Forelimb muscle (tissue), 1 donor: Measurements from ENCODE around the gene GRK5. TPM values are rescaled to one million over a fixed set of nuclear protein-coding genes. Genes with fewer than 3 reads are reported as not detected.

Experiments
- DNase-seq: peaks from one replicate; pipeline ENCODE4 v3.0.0-alpha.2; 2013; ENCODE audit warnings: low read depth
- polyA plus RNA-seq: library from polyadenylated mRNA; unstranded; fragments of 120-200 nt; gene quantifications from one replicate; pipeline ENCODE4 v1.2.1, GENCODE V29; 2013; ENCODE audit not compliant: insufficient read length

Gene GRK5
- polyA plus RNA-seq, 1 donor: 20.9 TPM

DNA sequence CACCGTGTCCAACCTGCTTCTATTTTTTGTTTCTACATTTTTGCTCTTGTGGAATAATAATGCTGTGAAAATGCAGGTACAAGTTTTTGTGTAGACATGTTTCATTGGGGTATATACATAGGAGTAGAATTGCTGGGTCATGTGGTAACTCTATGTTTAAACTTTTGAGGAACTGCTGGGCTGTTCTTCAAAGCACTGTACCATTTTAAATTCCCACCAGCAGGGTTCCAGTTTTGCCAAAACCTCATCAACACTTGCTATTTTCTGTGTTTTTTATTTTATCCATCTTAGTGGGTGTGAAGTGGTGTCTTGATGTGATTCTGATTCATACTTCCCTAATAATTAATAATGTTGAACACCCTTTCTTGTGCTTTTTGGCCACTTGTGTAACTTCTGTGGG, 196.6 kb downstream of the GRK5 start:
- no peak for DNase-seq

DNA sequence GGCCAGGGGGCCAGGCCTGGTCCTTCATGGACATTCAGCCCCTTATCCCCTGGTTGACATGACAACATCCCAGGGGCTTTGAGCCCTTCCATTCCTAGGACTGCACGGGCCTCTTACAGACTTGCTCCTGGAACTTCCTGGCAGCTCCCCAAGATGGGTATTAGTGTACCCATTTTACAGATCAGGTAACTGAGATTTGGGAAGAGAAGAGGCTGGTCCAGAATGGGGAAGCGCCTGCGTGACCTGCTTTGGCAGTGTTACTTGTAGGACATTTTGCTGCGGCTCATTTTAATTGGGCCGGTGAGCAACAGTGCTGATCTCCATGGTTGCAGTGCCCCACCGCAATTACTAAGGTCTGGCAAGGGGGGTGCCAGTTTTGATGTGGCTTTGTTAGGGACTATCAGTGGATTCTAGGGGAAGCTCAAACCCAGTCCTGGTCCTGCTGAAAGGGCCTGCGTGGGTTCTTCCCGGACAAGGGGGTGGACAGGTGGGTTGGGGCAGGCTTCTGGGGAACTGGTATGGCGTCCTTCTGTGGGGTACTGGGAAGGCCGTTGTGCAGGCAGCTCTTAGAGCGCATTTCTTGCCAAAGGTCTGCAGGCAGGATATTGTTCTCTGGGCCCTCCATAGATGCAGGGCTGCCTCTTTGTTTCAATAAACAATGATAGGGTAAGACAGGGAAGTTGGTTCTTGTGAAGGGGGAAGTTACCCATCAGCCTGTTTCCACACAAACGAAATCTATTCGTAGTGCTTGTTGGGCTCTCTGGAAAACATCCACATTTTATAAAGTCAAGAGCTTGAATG, 197.5 kb downstream of the GRK5 start:
- DNase-seq: no peak

DNA sequence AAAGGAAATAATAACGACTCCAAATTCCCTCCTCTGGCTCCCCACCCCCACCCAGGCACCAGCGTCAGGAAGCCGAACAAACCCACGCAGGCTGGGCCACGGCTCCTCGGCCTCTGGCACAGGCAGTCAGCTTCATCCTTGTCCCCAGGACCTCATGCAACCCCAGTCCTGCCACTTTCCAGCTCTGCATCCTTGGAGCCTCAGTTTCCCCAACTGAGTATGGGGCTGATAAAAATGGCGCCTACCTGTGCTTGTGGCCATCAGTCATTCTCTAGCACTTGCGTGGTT, 198.1 kb downstream of the GRK5 start:
- DNase-seq: no peak

DNA sequence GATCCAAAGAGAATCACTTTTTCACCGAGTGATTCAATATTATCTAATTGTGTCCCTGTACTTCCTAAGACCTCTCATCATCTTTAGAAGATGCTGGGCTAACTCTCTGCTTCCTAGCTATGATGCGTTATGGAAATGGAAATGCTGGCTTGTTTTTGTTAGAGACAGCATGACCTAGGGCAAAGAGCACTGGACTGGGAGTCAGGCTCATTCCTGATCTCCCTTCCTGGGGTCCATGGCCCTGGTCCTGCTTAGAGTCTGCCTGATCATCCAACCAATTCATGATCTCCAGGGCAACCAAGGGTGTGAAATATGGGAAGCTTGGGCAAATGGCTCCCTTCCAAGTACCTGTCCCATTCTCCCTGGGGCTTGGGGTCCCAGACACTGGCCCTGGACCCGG, 198.8 kb downstream of the GRK5 start:
- DNase-seq: no peak

DNA sequence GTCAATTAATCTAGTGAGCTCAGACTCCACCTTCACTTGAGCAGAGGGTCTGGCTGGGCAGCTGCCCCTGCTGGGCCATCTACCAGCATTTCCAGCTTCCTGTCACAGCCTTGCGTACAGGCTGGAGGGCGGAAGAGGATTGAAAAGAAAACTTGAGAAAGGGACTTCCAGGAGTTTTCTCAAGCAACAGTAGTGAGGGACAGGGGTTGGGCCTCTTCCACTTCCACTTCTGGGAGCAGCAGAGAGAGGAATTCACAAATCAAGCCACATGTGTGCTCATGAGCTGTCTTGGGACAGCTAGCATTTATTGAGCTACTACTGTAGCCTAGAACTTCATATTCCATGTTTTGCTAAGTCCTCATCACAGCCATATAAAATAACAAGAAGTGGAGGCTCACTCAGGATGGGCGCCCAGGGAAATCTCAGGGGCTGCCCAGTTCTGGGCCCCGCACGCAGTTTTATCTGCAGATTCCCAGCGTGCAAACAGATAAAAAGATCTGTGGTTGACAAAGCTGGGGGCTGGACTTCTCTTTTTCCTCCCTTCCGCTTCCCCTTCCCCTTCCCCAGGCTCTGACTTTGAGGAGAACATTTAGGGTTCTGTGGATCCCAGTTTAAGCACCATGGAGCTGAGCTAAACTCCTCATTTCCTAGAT, 199.4 kb downstream of the GRK5 start:
- DNase-seq: no peak

DNA sequence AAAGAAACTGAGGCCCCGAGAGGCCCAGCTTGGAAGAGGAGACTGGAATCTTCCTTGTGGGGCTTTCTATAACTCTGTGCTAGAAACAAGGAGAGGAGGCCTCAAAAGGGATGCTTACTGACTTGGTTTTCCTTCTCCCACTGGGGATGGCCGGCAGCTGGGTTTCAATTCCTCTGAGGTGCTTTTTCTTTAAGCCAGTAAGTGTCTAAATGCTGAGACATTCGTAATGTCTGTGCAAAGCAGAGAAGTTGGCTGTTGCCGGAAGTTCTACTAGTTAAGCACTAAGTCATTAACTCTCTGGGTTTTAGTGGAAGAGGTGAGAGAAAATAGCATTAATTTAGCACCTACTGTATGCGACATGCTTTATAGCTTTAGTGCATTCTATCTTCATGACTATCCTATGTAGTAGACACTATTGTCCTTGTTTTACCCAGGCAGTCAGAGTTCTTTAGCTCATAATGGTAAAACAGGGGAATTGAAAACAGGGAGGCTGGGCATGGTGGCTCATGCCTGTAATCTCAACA, 199.9 kb downstream of the GRK5 start:
- DNase-seq: no peak

DNA sequence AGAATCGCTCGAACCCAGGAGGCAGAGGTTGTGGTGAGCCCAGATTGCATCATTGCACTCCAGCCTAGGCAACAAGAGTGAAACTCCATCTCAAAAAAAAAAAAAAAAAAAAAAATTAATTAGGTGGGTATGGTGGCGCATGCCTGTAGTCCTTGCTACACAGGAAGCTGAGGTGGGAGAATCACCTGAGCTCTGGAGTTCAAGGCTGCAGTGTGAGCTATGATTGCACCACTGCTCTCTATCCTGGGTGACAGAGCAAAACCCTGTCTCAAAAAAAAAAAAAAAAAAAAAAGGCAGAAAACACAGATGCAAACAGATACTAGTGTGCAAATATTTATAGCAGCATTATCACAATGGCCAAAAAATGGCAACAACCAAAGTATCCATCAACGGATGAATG, 200.7 kb downstream of the GRK5 start:
- no peak for DNase-seq

DNA sequence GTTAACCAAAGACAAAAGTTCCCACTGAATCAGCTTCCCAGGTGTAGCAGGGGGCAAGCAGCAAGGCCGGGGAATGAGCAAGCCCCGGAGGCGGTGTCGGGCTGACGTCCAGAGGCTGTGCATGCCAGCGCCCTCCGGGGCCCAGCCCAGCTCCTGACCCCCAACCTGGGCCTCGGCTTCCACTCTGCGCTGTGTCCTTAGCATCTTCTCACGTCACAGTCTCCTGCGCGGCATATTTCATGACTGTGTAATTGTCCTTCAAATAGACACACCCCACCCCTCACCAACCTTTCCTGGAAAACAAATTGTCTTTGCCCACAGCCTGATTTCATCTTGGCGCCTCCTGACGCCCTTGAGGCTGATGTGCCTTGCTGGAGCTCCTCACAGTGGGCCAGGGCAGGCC, 201.6 kb downstream of the GRK5 start:
- DNase-seq: no peak

DNA sequence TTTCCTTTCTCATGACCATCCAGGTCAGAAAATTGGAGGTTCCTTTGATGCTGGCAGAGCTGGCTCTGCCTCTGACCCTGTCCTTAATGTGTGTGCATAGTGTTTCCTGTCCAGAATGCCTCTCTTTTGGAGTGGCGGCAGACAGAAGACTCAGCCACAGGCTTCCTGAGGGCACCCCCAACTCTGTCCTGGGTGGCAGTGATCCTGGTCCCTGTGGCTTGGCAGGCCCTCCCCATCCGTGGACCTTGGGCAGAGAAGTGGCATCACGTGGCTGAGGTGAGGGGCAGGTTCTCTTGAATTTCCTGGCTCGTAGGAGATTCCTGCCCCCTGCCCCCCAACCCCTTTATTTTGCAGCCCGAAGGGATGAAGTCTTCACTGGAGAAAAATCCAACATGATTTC, 202.0 kb downstream of the GRK5 start:
- no peak for DNase-seq

DNA sequence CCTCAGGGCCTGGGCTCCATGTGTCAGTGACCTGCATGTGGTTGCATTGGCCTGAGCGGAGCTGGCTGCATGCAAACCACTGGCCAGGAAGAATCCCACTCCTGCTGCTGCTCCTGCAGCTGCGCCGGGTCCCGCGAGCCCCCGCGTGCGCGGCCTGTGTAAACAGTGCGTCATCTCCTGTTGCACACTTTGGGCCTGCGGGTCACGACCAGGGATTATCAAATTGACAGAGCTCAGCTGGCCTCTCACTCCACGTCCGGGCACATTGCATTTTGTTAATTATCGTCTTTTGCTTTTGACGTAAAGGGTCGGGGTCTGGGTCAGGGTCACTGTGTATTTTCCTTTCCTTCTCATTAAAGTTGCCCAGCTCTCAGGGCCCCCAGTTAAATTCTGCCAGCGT, 202.5 kb downstream of the GRK5 start:
- no peak for DNase-seq

DNA sequence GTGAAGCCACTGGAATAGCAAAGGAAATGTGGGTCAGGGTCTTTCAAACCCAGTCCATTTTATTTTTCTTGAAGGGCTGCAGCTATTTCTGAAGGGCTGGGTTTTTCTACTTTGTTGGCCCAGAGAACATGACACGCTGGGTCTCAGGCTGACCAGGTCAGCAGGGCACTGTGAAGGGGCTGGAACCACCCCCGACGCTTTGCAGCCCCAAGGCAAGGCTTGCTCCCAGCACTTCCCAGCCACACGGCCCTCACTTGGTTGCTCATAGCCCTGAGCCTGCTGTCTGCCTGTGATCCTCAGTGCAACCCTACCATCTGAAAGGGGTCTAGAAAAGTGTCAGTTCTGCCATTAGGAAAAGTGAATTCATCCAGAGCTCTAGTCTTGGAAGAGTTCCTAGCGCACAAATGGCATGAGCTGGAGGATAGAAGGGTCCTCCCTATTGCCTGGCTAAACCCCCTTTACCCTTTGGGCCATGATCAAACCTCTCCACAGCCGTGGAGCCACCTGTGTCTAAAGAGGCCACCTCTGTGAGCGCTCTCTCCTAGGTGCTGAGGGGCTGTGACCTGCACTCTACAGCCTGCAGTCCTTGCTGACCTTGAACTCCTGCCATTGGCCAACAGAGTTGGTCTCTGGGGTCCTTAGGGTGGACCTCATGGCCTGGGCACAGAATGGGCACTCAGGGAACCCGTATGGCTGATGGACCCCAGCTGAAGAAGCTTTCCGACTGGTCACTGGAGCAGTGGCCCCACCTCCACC, 203.2 kb downstream of the GRK5 start:
- DNase-seq: no peak

DNA sequence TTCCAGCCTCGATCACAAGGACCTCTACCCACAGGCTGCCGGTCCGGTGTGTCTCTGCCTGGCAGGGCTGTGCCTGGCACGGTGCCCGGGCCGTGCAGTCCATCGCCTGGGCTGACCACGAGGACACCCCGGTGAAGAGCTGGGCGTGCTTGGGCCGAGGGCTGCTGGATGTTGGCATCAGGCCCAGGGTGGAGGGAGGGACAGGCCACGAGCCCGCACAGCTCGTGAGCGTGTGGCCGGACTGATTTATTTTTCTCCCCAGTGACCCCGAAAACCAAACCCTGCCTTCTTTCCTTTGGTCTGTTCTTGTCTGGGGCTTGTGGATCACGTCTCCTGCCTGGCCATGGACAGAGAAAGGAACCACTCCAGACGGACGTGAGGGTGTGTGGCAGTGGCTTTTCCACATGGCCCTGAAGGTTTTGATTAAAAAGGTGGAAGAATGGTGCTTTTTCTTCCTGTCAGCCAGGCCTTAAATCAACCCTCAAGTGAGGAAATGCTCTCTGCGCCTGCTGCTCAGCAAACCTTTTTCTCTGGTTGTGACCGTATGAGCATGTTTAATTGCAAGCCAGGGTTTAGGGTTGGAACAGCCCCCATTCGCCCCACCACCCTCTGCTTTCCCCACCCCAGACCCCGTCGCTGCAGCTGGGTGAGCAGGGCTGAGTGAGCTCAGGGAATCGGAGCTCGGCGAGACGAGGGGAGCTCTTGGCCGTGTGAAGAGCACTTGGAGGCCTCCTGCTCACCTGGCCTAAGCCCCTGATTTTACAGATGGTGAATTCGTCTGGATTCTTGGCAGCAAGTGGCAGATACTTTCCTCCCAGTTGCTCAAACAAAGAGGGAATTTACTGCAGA, 205.1 kb downstream of the GRK5 start:
- peak; percentile 58 for DNase-seq

DNA sequence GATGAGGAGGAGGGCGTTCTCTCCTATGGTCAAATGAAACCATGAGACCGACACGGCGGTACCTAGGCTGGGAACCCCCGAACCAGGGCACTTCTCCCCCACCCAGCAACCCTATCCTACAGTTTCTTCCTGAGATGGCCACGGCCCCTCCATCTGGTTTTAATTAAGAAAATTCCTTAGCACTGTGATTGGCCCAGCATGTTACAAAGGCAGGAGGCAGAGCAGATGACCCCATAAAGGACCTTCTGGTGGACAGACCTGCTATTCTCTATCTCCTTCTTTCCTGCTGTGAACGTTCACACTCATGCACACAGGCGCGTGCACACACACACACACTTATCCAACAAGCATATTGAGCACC, 205.7 kb downstream of the GRK5 start:
- no peak for DNase-seq

DNA sequence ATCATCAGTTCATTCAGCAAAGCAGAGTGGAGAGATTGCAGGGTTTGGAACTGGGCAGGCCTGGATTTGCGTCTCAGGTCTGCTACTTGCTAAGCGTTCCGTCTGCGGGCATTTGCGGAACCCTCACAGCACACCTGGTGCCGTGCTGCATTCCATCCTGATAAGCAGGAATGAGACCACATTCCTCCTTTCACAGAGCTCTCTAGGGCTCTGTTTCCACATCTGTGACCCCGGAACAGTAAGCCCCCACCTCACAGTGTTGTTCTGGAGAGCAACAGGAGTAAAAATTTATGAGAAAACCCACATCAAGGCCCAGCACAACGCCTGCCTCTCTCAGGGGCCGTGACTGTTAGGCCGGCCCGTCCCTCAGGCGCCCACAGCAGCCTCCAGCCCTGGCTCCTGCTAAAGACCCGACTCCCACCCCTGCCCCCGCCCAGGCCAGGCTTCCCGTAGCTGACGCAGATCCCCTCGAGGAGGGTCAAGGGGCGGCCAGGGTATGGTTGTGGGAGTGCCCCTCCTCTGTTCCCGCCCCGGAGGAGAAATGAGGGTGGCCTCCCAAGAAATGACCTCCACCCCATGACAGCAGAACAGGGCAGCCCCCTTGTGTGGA, 206.2 kb downstream of the GRK5 start:
- no peak for DNase-seq

DNA sequence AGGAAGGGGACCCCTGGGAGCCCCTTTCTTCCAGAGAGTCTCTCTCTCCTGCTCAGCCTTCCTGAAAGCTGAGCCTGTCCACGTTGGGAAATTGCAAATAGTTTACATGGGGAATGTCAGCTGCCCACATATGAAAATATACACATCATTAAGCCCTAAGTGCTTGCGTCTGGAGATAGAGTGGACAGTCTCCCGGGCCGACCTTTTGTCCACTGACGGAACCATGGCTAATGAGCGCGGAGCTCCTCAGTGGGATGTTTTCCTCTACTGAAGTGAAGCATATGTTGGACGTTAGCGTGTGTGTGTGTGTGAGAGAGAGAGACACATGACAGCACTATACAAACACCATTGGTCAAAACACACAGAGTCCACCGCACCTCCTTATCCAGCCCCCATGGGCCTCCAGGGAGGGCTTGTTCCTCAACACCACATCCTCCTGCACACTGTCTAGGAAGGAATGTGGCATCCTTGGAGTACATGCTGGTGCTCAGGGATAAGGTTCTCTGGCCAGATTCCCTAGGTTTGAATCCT, 206.8 kb downstream of the GRK5 start:
- DNase-seq: peak; percentile 65

DNA sequence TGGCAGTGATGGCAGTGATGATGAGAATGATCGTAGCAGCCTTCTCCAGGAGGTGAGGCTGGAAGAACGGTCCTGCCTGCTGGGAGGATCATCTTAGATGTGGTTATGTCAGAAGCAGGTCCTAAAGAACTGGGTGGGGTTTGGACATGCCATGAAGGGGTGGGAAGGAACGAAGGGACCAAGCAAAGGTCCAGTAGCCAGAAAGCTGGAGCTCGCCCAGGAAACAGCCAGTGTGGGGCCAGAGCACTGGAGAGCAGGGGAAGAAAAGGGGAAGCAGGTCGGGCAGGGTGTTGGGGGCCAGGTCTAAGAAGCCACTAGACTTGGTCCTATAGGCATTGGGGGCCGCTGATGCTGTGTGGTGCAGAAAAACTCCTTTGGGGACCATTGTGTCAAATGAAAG, 207.8 kb downstream of the GRK5 start:
- no peak for DNase-seq

DNA sequence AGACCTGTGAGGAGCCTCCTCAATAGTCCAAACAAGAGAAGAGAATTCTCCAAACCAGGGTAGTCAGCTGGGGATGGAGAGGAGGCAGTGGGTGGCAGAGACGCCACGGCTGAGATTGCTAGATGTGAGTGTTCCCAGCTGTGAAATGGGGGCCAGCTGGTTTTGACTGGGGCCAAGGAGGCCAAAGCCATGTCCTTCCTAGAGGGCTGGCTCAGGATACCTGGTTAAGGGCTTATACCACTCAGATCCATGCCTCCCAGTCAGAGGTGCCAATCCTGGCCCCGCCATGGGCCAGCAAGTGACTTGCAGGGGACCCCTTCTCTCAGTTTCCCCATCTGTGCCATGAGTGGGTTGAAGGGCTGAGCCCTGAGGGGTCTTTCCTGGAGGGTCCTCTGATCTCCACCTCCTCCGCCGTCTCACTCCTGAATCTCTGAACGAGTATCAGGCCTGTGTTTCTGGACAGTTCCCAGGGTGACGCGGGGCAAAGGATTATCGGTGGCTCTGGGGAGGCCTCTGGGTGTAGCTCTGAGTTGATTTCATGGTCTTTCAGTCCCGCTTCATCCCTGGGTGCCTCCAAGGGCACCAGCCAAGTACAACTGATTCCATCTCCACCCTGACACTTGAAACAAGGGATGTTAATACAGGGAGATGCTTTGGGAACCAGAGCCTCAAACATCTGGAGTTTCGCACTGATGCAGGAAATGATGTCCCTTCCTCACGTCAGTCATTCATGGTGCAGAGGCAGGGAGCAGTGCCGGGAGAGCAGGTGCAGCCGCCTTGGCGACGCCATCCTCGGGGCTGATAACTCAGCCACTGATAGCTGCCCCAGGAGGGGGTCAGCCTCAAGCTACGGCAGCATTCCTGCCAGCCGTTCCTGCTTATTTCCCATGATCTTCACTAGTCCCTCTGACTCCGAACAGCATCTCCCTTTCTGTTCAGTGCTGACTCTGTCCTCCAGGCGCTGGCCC, 208.4 kb downstream of the GRK5 start:
- no peak for DNase-seq

DNA sequence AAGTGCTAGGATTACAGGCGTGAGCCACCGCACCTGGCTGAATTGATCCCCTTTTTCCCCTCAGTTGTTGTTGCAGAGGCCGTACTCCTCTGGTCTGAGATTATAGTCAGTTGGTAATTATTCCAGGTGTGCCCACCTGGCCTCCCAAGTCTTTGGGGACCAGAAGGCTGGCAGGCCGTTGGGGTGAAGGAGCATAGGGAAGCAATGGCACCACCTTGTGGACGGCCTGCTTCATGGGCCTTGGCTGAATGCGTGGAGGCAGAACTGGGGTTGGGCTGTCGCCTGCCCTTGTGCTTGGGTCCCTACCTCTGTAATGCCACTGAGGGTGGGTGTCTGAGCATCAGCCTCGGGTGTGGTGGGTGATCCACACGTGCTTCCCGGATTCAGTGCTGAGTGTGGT, 209.5 kb downstream of the GRK5 start:
- DNase-seq: no peak

DNA sequence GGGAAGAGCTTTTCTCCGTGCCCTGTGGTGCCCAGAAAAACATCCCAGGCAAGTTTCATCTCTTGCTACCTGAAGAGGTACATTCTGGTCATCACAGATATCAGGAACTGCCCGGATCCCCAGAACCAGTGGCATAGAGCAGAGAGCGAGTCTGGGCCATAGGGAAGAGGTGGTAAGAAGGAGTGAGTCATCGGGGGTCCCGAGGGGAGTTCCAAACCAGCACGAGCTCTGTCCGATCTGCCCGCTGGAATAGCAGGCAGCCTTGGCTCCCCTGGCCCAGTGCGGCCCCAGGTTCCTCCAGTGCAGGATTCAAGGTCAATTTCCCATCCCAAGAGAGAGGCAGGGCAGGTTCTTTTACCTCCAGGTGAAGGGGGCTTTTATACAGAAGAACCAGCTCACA, 210.5 kb downstream of the GRK5 start:
- no peak for DNase-seq

DNA sequence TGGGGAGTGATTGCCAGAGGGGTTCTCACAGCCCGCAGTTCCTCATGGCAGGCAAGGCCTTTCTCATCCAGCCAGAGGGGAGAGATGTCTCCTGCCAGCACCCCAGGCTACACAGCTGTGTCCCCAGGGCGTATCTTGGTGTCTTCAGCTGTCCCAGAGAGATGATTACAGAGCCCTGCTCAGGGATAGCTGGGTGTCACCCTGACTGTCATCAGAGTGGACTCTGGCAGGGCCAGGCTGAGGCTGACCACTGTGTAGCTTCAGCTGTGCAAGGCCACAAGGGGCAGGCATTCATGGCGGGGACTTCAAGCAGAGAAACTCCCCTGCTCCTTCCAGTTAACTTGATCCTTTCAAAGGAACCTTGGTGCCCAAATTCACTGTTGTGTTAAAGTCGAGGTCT, 211.0 kb downstream of the GRK5 start:
- DNase-seq: no peak
